Upper lobe of left lung (tissue), 4 donors: ENCODE results near the gene SORL1.

Experiments used
- POLR2AphosphoS5 ChIP-seq, 2 donors: sonication (generic); formaldehyde crosslinking; IDR thresholded peaks; one replicate each; pipeline ENCODE4 v1.5.1; 2017; ENCODE audit warnings: antibody characterized with exemption in 2 of 2
- TF ChIP-seq, protein P1 (sequence below), 6 experiments: fragments of 450-650 bp in 4 of 6; fragments of 200-600 bp in 2 of 6; sonication (generic) in 2 of 6; IDR thresholded peaks; one replicate each; pipeline ENCODE4 v1.5.1; 2016 to 2019; ENCODE audit warnings: antibody characterized with exemption in 6 of 6

DNA sequence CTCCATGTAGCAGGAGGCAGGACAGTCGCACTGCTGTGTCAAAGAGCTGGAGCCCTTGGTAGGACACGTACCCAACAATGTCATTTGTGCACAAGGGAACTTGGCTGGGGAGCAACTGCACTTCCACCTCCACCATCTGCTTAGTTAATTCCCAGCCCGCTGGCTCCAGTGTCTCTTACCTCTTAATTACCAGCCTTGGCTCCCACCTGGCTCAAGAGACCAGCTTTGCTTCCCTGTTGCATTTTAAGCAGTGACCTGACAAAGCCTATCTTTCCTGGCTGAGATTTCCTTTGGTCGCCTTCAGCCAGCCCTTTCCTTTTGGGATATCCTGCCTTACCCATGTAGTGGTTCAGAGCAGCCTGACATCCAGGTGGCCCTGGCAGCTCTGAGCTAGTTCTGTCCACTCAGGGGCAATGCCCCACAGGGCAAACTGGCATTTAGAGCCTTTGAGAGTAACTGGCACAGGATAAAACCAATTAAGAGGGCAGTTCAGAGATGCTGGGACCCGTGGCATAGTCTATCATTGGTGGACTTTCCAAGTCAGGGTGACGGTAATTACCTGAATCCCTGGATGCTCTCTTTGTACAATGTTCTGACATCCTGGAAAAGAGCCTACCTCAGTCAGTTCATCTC, 213.2 kb downstream of the SORL1 start:
- TF ChIP-seq, protein P1, sequence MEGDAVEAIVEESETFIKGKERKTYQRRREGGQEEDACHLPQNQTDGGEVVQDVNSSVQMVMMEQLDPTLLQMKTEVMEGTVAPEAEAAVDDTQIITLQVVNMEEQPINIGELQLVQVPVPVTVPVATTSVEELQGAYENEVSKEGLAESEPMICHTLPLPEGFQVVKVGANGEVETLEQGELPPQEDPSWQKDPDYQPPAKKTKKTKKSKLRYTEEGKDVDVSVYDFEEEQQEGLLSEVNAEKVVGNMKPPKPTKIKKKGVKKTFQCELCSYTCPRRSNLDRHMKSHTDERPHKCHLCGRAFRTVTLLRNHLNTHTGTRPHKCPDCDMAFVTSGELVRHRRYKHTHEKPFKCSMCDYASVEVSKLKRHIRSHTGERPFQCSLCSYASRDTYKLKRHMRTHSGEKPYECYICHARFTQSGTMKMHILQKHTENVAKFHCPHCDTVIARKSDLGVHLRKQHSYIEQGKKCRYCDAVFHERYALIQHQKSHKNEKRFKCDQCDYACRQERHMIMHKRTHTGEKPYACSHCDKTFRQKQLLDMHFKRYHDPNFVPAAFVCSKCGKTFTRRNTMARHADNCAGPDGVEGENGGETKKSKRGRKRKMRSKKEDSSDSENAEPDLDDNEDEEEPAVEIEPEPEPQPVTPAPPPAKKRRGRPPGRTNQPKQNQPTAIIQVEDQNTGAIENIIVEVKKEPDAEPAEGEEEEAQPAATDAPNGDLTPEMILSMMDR (IDR thresholded peaks at IDR 0.05): no peak
- no peak for TF ChIP-seq POLR2AphosphoS5 (IDR thresholded peaks at IDR 0.05)
